Lung (tissue), 12 donors: ENCODE data around the gene HOATZ. TPM values are rescaled to one million over a fixed set of nuclear protein-coding genes. Genes with fewer than 3 reads are reported as not detected.

Experiments
- ATAC-seq: fragments of 200-7000 bp; cut with Tn5 transposase; one replicate; pipeline ENCODE4 v1.9.1; 2020; ENCODE audit warnings: moderate number of reproducible peaks; ENCODE audit not compliant: insufficient read depth, low FRiP score
- DNase-seq, 3 donors: peaks; one replicate each; pipeline ENCODE4 v3.0.0-alpha.2; 2013 to 2017
- H3K27ac ChIP-seq, 2 donors: one replicate each; pipeline ENCODE4 v1.5.1; 2013; ENCODE audit warnings: mild to moderate bottlenecking in 2 of 2, moderate library complexity in 2 of 2, control low read depth in 1 of 2, inconsistent platforms in 1 of 2, low read depth in 1 of 2, low read length in 1 of 2
- H3K27me3 ChIP-seq, 3 donors: one replicate each; pipeline ENCODE4 v1.5.1; 2013; ENCODE audit warnings: low read length in 2 of 3; ENCODE audit not compliant: control insufficient read depth in 3 of 3, insufficient read depth in 3 of 3
- H3K36me3 ChIP-seq, 4 donors: one replicate each; pipeline ENCODE4 v1.5.1; 2013; ENCODE audit warnings: low read length in 4 of 4, mild to moderate bottlenecking in 1 of 4, moderate library complexity in 1 of 4; ENCODE audit not compliant: control insufficient read depth in 4 of 4, insufficient read depth in 4 of 4
- H3K4me1 ChIP-seq, 5 donors: one replicate each; pipeline ENCODE4 v1.5.1; 2013; ENCODE audit warnings: low read length in 5 of 5, mild to moderate bottlenecking in 2 of 5, moderate library complexity in 1 of 5; ENCODE audit not compliant: control insufficient read depth in 5 of 5, insufficient read depth in 5 of 5
- H3K4me3 ChIP-seq: one replicate; pipeline ENCODE4 v1.5.1; 2013; ENCODE audit warnings: mild to moderate bottlenecking, control low read depth, moderate library complexity
- H3K9ac ChIP-seq, 2 donors: one replicate each; pipeline ENCODE4 v1.5.1; 2013; ENCODE audit warnings: low read length in 2 of 2, control low read depth in 1 of 2; ENCODE audit not compliant: insufficient read depth in 1 of 2
- H3K9me3 ChIP-seq, 4 donors: one replicate each; pipeline ENCODE4 v1.5.1; 2013; ENCODE audit warnings: low read length in 3 of 4, mild to moderate bottlenecking in 1 of 4, moderate library complexity in 1 of 4; ENCODE audit not compliant: control insufficient read depth in 4 of 4, insufficient read depth in 3 of 4
- WGBS, 2 donors: extraction: QIAGEN DNeasy Blood & Tissue Kit; methylation state at CpG; one replicate each; pipeline ENCODE4 v1.1.7; 2013; 5-methylcytosine and 5-hydroxymethylcytosine counted together
- polyA plus RNA-seq, 2 donors: library from polyadenylated mRNA; stranded (reverse); fragments of 200-250 nt; gene quantifications; one replicate each; pipeline ENCODE4 v1.2.1, GENCODE V29; 2013
- total RNA-seq, 2 donors: library from RNA; depleted of rRNA in 1 of 2; stranded (reverse); fragments of >200 nt in 1 of 2; gene quantifications; one replicate each; pipeline ENCODE4 v1.2.1, GENCODE V29; 2014 to 2021
- TF ChIP-seq, protein P1 (sequence below): IDR thresholded peaks from 2 replicates; pipeline ENCODE4 v1.5.1; 2012; ENCODE audit warnings: mild to moderate bottlenecking; ENCODE audit errors: control extremely low read depth, extremely low read depth
- donor health status: control.
- donor health status: control.
- donor health status: Bipolar disorder and iron deficiency.
- donor health status: healthy.
- donor health status: DM: yes; HTN: yes; CAD: no.

The HOATZ gene
- total and polyA plus RNA-seq, 4 donors: 23.6 to 42.9 (median 29.0) TPM

DNA sequence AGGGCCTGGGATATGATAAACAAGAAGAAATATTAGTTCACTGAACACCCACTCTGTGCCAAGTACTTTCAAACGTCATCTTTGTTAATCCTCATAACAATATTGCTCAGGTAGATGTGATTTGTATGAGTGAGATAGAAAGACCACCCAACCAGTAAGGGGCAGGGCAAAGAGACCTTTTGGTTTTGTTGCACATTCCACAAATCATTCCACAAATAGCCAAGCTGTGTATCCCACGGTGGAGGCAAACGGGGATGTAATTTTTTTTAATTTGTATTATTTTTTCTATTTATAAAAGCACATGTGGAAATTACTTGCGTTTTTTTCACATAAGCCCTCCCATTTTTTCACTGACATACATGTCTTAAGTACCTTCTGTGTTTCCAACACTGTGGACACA is 54.9 kb downstream of the HOATZ start:
- no peak overlapping the region for H3K9ac ChIP-seq
- no peak overlapping the region for H3K4me3 ChIP-seq
- peaks cover 0 to 16% (median 8%) of the 10 kb centered on the region in 5 donors for H3K4me1 ChIP-seq
- ATAC-seq (no peak), DNase-seq (no peak)
- H3K36me3 ChIP-seq: no peaks in the 10 kb centered on the region
- H3K27me3 ChIP-seq: no peaks in the 10 kb centered on the region
- 62 to 80% methylated on average over 4 of the region's 4 CpGs for WGBS, 2 donors
- H3K9me3 ChIP-seq: no peaks in the 10 kb centered on the region
- no peak overlapping the region for H3K27ac ChIP-seq
- TF ChIP-seq, protein P1, sequence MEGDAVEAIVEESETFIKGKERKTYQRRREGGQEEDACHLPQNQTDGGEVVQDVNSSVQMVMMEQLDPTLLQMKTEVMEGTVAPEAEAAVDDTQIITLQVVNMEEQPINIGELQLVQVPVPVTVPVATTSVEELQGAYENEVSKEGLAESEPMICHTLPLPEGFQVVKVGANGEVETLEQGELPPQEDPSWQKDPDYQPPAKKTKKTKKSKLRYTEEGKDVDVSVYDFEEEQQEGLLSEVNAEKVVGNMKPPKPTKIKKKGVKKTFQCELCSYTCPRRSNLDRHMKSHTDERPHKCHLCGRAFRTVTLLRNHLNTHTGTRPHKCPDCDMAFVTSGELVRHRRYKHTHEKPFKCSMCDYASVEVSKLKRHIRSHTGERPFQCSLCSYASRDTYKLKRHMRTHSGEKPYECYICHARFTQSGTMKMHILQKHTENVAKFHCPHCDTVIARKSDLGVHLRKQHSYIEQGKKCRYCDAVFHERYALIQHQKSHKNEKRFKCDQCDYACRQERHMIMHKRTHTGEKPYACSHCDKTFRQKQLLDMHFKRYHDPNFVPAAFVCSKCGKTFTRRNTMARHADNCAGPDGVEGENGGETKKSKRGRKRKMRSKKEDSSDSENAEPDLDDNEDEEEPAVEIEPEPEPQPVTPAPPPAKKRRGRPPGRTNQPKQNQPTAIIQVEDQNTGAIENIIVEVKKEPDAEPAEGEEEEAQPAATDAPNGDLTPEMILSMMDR: no peak

DNA sequence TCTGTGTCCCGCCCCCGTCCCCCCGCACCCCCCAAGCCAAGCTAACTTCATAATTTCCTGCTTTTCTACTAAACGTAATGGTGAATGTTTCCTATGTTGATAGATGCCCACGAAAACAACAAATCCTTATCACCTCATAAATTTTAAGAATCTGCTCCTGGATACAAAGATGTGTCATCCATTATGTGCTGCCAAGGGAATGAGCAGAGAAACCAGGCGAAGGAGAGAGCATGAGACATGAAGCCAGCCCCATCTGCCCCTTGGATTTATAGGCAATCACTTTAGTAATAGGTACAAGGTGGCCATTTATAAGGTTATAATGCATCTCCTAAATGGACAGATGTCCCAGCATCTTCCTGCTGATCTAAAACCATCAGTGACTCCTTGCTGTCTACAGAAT is 56.2 kb downstream of the HOATZ start:
- H3K36me3 ChIP-seq: no peaks in the 10 kb centered on the region
- no peak for ATAC-seq
- no peak for DNase-seq
- H3K27ac ChIP-seq: no peak overlapping the region
- WGBS, 2 donors: 66 to 67% methylated on average over 6 of the region's 6 CpGs
- TF ChIP-seq, protein P1: no peak
- no peaks in the 10 kb centered on the region for H3K27me3 ChIP-seq
- no peak overlapping the region for H3K4me3 ChIP-seq
- no peaks in the 10 kb centered on the region for H3K9me3 ChIP-seq
- H3K4me1 ChIP-seq: peaks cover 0 to 17% (median 8%) of the 10 kb centered on the region in 5 donors
- no peak overlapping the region for H3K9ac ChIP-seq

DNA sequence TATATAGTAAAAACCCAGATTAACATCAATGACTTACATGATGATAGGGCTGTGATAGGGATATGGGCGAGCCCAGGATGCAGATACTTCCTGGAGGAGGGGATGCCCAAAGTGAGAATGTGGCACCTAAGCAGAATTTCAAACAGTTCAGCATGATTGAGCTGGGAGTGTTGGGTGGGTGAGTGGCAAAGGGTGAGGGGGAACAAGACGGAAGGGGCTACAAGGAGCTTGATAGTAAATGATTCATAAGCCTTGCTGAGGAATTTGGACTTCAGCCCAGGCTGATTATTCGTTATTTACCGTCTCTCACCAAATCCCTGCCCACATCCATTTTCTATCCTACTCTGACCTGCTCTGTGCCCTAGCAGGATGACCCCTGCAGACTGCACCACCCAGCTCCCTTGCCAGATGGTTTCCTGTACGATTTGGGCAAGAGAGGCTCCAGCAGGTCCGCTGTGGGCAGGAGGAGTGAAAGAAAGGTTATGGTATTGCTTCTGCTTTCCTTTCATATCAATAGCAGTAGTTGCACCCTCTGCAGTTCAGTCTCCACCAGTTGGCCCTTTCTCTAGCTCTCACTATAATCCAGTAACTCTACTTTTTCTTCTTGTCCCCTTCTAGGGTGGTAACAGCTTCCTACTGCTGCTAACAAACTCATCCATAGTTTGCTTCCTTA is 57.4 kb downstream of the HOATZ start:
- TF ChIP-seq, protein P1: no peak
- H3K9ac ChIP-seq: no peak overlapping the region
- no peaks in the 10 kb centered on the region for H3K9me3 ChIP-seq
- H3K4me3 ChIP-seq: no peak overlapping the region
- DNase-seq (no peak), ATAC-seq (no peak)
- H3K27ac ChIP-seq: no peak overlapping the region
- peaks cover 0 to 17% (median 8%) of the 10 kb centered on the region in 5 donors for H3K4me1 ChIP-seq
- H3K27me3 ChIP-seq: no peaks in the 10 kb centered on the region
- WGBS, 2 donors: 44 to 45% methylated on average over 6 of the region's 6 CpGs
- H3K36me3 ChIP-seq: no peaks in the 10 kb centered on the region

DNA sequence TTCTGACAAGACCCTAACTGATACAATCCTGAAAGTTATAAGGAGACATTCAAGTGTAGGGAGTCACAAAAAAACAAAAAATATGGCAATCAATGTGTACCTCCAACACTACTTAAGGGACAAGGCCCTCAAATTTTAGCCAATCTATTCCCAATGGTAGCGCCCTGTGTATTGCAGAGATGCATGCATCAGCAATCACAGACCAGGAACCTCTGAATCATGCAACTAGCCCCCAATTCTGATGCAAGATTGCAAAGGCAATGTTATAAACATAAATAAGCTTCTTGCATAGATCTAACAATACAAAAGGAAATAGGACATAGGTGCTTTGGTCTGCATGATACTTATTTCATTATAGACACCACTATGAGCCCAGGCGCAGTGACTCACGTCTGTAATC is 58.0 kb downstream of the HOATZ start:
- TF ChIP-seq, protein P1: no peak
- WGBS, 2 donors: 96 to 99% methylated on average over 3 of the region's 3 CpGs

More for the DNA sequence above, 58.0 kb downstream of the HOATZ start:
- Histone ChIP-seq H3K9me3 (no peaks in the 10 kb centered on the region), H3K36me3 (no peaks in the 10 kb centered on the region), H3K27me3 (no peaks in the 10 kb centered on the region), H3K4me3 (no peak overlapping the region), H3K4me1 (peaks cover 0 to 17% (median 8%) of the 10 kb centered on the region in 5 donors), H3K27ac (no peak overlapping the region), H3K9ac (no peak overlapping the region)
- DNase-seq (no peak), ATAC-seq (no peak)
